Measurements from ENCODE around the gene ANKRD17.

GRCh38 chr4:73212982-73213730 lies 45.4 kb downstream of the ANKRD17 start:
- TF ChIP-seq, protein P1, sequence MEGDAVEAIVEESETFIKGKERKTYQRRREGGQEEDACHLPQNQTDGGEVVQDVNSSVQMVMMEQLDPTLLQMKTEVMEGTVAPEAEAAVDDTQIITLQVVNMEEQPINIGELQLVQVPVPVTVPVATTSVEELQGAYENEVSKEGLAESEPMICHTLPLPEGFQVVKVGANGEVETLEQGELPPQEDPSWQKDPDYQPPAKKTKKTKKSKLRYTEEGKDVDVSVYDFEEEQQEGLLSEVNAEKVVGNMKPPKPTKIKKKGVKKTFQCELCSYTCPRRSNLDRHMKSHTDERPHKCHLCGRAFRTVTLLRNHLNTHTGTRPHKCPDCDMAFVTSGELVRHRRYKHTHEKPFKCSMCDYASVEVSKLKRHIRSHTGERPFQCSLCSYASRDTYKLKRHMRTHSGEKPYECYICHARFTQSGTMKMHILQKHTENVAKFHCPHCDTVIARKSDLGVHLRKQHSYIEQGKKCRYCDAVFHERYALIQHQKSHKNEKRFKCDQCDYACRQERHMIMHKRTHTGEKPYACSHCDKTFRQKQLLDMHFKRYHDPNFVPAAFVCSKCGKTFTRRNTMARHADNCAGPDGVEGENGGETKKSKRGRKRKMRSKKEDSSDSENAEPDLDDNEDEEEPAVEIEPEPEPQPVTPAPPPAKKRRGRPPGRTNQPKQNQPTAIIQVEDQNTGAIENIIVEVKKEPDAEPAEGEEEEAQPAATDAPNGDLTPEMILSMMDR (IDR thresholded peaks at IDR 0.05), result no peak
- no peak for TF ChIP-seq EZH2 (IDR thresholded peaks at IDR 0.05)
- TF ChIP-seq EZH2phosphoT487 (IDR thresholded peaks at IDR 0.05), result no peak

All from neural progenitor cell (in vitro differentiated cells).